Thyroid gland (tissue), 4 donors: ENCODE measurements around the gene DCDC1.

Experiments
- CTCF ChIP-seq, 6 experiments: fragments of 200-600 bp in 3 of 6; fragments of 450-650 bp in 3 of 6; sonication (generic) in 3 of 6; IDR thresholded peaks; one replicate each; pipeline ENCODE4 v1.5.1; 2016 to 2019; ENCODE audit warnings: antibody characterized with exemption in 6 of 6, mild to moderate bottlenecking in 2 of 6, inconsistent platforms in 1 of 6, moderate library complexity in 1 of 6
- POLR2A ChIP-seq, 2 donors: fragments of 450-650 bp; IDR thresholded peaks; one replicate each; pipeline ENCODE4 v1.6.1; 2017; ENCODE audit warnings: antibody characterized with exemption in 2 of 2, mild to moderate bottlenecking in 2 of 2, moderate library complexity in 1 of 2

GRCh38 chr11:31160504-31161422 is 208.8 kb downstream of the DCDC1 start:
- TF ChIP-seq CTCF (IDR thresholded peaks at IDR 0.05) (peak in 1 of 6 experiments; percentile 25), POLR2A (IDR thresholded peaks at IDR 0.05) (no peak)
